DOHH2 (cell line): ENCODE measurements around the gene FCER1G.

Experiments used
- H3F3A ChIP-seq: fragments of 200-600 bp; sonication (generic), shearing (Covaris generic); 2 replicates; pipeline ENCODE4 v1.6.0; 2016; ENCODE audit warnings: antibody characterized with exemption, mild to moderate bottlenecking; ENCODE audit not compliant: control insufficient read depth, insufficient read depth
- H3K27ac ChIP-seq: fragments of 200-600 bp; sonication (generic); 2 replicates; pipeline ENCODE4 v1.5.1; 2014; ENCODE audit warnings: low read depth, mild to moderate bottlenecking, low read length, moderate library complexity
- H3K27me3 ChIP-seq: fragments of 200-600 bp; sonication (generic); 2 replicates; pipeline ENCODE4 v1.6.1; 2014; ENCODE audit warnings: mild to moderate bottlenecking, low read length, mixed read lengths; ENCODE audit not compliant: control insufficient read depth
- H3K36me3 ChIP-seq: fragments of 200-600 bp; sonication (generic); 2 replicates; pipeline ENCODE4 v1.6.1; 2014; ENCODE audit warnings: mild to moderate bottlenecking, low read length, moderate library complexity, mixed read lengths; ENCODE audit not compliant: control insufficient read depth
- H3K4me1 ChIP-seq: fragments of 200-600 bp; sonication (generic); 2 replicates; pipeline ENCODE4 v1.6.1; 2014; ENCODE audit warnings: mild to moderate bottlenecking, low read length, mixed read lengths; ENCODE audit not compliant: control insufficient read depth
- H3K4me2 ChIP-seq: fragments of 200-600 bp; sonication (generic); 2 replicates; pipeline ENCODE4 v1.6.0; 2014; ENCODE audit warnings: mild to moderate bottlenecking, low read length, moderate library complexity
- H3K4me3 ChIP-seq: fragments of 200-600 bp; sonication (generic); 2 replicates; pipeline ENCODE4 v1.5.1; 2014; ENCODE audit warnings: mild to moderate bottlenecking, low read length, mixed read lengths
- H3K79me2 ChIP-seq: fragments of 200-600 bp; sonication (generic); 2 replicates; pipeline ENCODE4 v1.6.1; 2014; ENCODE audit warnings: mild to moderate bottlenecking, low read length, mixed read lengths; ENCODE audit not compliant: control insufficient read depth
- H3K9me2 ChIP-seq: fragments of 200-600 bp; sonication (generic); replicated peaks from 2 replicates; pipeline ENCODE4 v1.6.1; 2014; ENCODE audit warnings: mild to moderate bottlenecking, low read length, mixed read lengths; ENCODE audit not compliant: control insufficient read depth
- H3K9me3 ChIP-seq: fragments of 200-600 bp; sonication (generic); 2 replicates; pipeline ENCODE4 v1.6.1; 2014; ENCODE audit warnings: antibody characterized with exemption, low read length, mixed read lengths; ENCODE audit not compliant: control insufficient read depth, insufficient read depth
- H4K20me1 ChIP-seq: fragments of 200-600 bp; sonication (generic); 2 replicates; pipeline ENCODE4 v1.6.0; 2014; ENCODE audit warnings: low read depth, mild to moderate bottlenecking, antibody characterized with exemption, low read length, moderate library complexity; ENCODE audit not compliant: control insufficient read depth, insufficient read depth
- EZH2phosphoT487 ChIP-seq: fragments of 200-600 bp; sonication (generic); IDR thresholded peaks from 2 replicates; pipeline ENCODE4 v1.6.1; 2017; ENCODE audit warnings: borderline replicate concordance, mild to moderate bottlenecking, antibody characterized with exemption, low read length, moderate library complexity, mixed read lengths
- TF ChIP-seq, protein P1 (sequence below): fragments of 200-600 bp; sonication (generic); IDR thresholded peaks from one replicate; pipeline ENCODE4 v1.5.1; 2014; ENCODE audit warnings: antibody characterized with exemption, mild to moderate bottlenecking, low read depth, low read length; ENCODE audit not compliant: poor library complexity, severe bottlenecking

FCER1G gene

DNA sequence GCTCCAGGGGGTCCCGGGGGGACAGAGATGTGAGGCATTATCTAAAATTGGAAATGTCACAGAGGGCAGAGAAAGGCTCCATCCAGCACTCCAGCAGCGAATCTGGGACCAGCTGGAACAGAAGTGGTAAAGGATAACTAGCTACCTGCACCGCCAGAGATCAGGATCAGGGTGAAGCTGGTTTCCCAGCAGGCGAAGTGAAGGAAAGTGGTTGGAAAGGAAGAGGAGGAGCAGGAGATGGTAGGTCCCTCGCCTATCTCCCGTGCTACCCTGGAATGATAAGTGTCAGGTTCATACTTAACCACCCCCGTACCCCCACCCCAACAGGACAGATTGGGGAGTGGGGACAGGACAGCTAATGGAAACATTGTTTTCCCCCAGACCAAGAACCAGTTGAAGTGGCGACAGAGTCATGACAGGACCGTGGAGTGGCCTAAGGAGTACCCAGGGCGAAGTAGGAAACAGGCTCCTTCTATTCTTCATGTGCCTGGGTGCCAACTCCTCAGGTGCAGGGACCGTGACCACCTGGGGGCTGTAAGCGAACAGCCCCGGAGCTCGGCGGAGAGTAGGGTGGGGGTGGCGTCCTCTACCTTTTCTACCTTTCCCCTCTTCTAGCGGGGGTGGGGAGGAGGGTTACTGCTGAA is 38.5 kb upstream of the FCER1G start:
- Histone ChIP-seq H3K4me3 (peak overlapping the region; percentile 99), H3K27me3 (no peaks in the 10 kb centered on the region), H3K4me1 (peaks cover 24% of the 10 kb centered on the region), H4K20me1 (no peaks in the 10 kb centered on the region), H3K36me3 (peaks cover 39% of the 10 kb centered on the region), H3K79me2 (peaks cover 16% of the 10 kb centered on the region), H3F3A (0 out of 2 replicates have a peak, but pooled peaks cover 2% of the 10 kb centered on the region), H3K9me2 (no peaks in the 10 kb centered on the region), H3K4me2 (peak overlapping the region; percentile 94), H3K9me3 (no peaks in the 10 kb centered on the region), H3K27ac (peak overlapping the region; percentile 31; the same call in 1 of the 2 replicates)
- no peak for TF ChIP-seq EZH2phosphoT487
- TF ChIP-seq, protein P1, sequence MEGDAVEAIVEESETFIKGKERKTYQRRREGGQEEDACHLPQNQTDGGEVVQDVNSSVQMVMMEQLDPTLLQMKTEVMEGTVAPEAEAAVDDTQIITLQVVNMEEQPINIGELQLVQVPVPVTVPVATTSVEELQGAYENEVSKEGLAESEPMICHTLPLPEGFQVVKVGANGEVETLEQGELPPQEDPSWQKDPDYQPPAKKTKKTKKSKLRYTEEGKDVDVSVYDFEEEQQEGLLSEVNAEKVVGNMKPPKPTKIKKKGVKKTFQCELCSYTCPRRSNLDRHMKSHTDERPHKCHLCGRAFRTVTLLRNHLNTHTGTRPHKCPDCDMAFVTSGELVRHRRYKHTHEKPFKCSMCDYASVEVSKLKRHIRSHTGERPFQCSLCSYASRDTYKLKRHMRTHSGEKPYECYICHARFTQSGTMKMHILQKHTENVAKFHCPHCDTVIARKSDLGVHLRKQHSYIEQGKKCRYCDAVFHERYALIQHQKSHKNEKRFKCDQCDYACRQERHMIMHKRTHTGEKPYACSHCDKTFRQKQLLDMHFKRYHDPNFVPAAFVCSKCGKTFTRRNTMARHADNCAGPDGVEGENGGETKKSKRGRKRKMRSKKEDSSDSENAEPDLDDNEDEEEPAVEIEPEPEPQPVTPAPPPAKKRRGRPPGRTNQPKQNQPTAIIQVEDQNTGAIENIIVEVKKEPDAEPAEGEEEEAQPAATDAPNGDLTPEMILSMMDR = no peak

DNA sequence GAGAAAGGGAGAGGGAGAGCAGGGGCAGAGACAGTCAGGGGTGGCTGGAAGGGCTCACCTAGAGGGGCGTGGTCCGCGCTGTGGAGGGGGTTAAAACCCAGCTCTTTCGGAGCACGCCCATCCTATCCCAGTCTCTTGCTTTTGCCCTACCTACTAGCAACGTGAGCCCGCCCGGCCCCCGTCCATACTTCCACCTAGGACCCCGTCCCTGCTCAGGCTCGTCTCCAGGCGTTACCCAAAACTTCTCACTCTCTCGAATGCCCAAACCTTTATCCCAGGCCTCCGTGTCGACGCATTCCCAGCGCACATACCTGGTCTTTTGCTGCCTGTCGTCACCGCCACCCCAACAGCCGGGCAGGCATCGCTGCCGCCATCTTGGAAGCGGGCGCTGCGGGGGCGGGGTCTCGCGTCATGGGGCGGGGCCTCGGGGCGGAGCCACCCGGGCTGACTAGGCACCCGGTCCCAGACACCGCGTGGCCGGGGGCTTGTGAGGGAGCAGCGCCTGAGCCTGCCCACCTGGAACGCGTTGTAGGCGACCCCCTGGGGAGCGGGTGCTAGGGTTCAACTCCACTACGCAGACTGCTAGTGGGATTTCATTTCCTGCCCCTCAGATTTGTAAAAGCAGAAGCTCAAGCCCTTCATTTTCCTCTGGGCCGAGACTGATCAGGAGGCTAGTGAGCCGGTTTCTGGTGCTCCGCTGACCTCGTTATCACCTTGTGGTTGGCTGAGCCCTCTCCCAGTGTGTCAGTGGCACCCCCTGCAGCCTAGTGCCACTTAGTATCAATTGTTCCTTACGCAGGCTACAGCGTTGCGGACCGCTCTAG is 37.8 kb upstream of the FCER1G start, which contains the start of gene B4GALT3:
B4GALT3 (minus strand) TSS at position 396 of the 824 bp plus-strand sequence. CDS start 1,447 bp downstream, outside the sequence.
- no peaks in the 10 kb centered on the region for H3K9me3 ChIP-seq
- no peak for TF ChIP-seq EZH2phosphoT487
- TF ChIP-seq, protein P1 = no peak
- peak within 1 kb of the TSS; percentile 99 for H3K4me3 ChIP-seq
- H4K20me1 ChIP-seq = no peaks in the 10 kb centered on the region
- no peaks in the 10 kb centered on the region for H3K9me2 ChIP-seq
- H3K27ac ChIP-seq = peak within 1 kb of the TSS; percentile 31
- peaks cover 31% of the 10 kb centered on the region for H3K36me3 ChIP-seq
- H3K79me2 ChIP-seq = peaks cover 16% of the 10 kb centered on the region
- peaks cover 27% of the 10 kb centered on the region for H3K4me1 ChIP-seq
- no peaks in the 10 kb centered on the region for H3K27me3 ChIP-seq
- peak within 1 kb of the TSS; percentile 94 for H3K4me2 ChIP-seq
- H3F3A ChIP-seq = 0 out of 2 replicates have a peak, but pooled peaks cover 2% of the 10 kb centered on the region

DNA sequence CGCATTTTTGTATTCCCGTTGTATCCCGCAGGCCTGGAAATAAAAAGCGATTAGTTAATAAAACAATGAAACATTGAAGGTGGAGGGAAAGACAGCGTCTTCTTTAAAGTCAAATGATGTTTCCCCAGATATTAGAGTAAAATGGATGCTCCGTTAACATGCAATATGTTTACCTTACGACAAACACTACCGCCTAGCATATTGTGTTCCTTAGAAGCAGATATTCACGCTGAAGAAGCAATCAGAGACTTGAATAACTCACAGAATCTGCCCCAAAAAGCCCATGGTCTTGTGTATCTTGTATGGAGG is 37.2 kb upstream of the FCER1G start:
- TF ChIP-seq EZH2phosphoT487 = no peak
- TF ChIP-seq, protein P1 = no peak
- no peaks in the 10 kb centered on the region for H4K20me1 ChIP-seq
- H3K79me2 ChIP-seq = peaks cover 16% of the 10 kb centered on the region
- 0 out of 2 replicates have a peak overlapping the region, but pooled peaks have one; percentile 31 for H3K27ac ChIP-seq
- H3K9me3 ChIP-seq = no peaks in the 10 kb centered on the region
- H3K36me3 ChIP-seq = peaks cover 26% of the 10 kb centered on the region
- H3K4me1 ChIP-seq = peaks cover 30% of the 10 kb centered on the region
- H3K4me3 ChIP-seq = peak overlapping the region; percentile 99
- H3F3A ChIP-seq = 0 out of 2 replicates have a peak, but pooled peaks cover 2% of the 10 kb centered on the region
- peak overlapping the region; percentile 94 for H3K4me2 ChIP-seq
- H3K9me2 ChIP-seq = no peaks in the 10 kb centered on the region
- no peaks in the 10 kb centered on the region for H3K27me3 ChIP-seq
